ENCODE measurements around the gene KCNH2.

KCNH2 gene

GRCh38 chr7:150897502-150898474 is 80.3 kb downstream of the KCNH2 start:
- no peak for DNase-seq (ENCODE audit: low read depth)
- H3K4me3 ChIP-seq (ENCODE audit: low read depth, low read length), result no peak overlapping the region
- in situ Hi-C loops (cut with HindIII; ENCODE audit: low sequenced_read_pairs), result no loop called here
- TF ChIP-seq, protein P1, sequence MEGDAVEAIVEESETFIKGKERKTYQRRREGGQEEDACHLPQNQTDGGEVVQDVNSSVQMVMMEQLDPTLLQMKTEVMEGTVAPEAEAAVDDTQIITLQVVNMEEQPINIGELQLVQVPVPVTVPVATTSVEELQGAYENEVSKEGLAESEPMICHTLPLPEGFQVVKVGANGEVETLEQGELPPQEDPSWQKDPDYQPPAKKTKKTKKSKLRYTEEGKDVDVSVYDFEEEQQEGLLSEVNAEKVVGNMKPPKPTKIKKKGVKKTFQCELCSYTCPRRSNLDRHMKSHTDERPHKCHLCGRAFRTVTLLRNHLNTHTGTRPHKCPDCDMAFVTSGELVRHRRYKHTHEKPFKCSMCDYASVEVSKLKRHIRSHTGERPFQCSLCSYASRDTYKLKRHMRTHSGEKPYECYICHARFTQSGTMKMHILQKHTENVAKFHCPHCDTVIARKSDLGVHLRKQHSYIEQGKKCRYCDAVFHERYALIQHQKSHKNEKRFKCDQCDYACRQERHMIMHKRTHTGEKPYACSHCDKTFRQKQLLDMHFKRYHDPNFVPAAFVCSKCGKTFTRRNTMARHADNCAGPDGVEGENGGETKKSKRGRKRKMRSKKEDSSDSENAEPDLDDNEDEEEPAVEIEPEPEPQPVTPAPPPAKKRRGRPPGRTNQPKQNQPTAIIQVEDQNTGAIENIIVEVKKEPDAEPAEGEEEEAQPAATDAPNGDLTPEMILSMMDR (IDR thresholded peaks at IDR 0.05; ENCODE audit: low read depth, low read length, missing control alignments), result no peak

DNA sequence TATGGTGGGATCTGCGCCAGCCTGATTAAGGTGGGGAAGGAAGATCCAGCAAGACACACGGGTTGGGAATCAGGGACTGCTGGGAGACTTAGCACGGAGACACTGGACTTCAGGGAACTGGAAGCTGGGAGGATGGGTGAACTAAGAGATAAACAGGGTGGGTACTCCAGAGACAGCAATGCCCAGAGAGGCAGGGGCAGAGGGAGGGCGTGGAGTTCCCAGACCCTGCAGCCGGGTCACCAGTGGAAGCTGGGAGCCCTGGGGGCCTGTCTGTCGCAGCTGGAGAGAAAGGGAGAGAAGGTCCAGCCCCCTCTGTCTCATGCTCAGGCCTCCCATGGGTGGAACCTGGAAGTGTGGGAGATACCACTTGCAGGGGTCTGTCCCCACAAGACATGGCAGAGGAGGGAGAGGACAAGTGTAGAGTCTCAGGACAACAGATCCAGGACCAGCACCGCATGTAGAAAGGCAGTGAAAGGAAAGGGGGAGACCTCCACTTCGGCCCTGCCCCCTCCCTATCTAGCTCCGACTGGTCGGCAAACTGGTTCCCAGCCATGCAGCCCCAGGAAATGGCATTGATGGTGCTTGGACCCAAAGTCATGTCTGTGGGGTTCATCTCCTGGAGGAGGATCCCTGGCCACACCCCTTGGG is 81.4 kb downstream of the KCNH2 start:
- TF ChIP-seq, protein P1 (IDR thresholded peaks at IDR 0.05; ENCODE audit: low read depth, low read length, missing control alignments), result no peak
- no peak overlapping the region for H3K4me3 ChIP-seq (ENCODE audit: low read depth, low read length)
- in situ Hi-C loops (cut with HindIII; ENCODE audit: low sequenced_read_pairs), result no loop called here
- no peak for DNase-seq (ENCODE audit: low read depth)

DNA sequence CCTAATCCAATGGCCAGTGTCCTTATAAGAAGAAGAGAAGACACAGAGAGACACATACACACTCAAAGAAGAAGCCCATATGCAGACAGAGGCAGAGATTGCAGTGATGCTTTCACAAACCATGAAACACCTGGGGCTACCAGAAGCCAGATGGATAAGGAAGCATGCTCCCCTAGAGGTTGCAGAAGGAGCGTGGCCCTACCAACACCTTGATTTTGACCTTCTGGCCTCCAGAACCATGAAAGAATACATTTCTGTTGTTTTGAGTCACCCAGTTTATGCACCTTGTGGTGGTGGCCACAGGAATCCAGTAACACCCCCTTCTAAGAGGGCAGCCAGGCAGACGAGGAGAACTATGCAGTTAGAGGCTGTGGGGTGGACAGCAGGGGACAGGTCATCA is 82.3 kb downstream of the KCNH2 start:
- no peak overlapping the region for H3K4me3 ChIP-seq (ENCODE audit: low read depth, low read length)
- DNase-seq (ENCODE audit: low read depth), result no peak
- in situ Hi-C loops (cut with HindIII; ENCODE audit: low sequenced_read_pairs), result no loop called here
- TF ChIP-seq, protein P1 (IDR thresholded peaks at IDR 0.05; ENCODE audit: low read depth, low read length, missing control alignments), result no peak
